SHP77 (cell line): Measurements from ENCODE around the gene NHSL2.

Source experiments
- DNase-seq, 2 experiments: peaks; one replicate each; lab custom pipeline; 2025; lab: John Stamatoyannopoulos, UW

The NHSL2 gene

GRCh38 chrX:71990518-71990917, 79.9 kb downstream of the NHSL2 start:
- no peak for DNase-seq

- no peak for DNase-seq
Measured at GRCh38 chrX:71991164-71991563, 80.5 kb downstream of the NHSL2 start.

- no peak for DNase-seq
Measured at GRCh38 chrX:71992711-71993110, 82.1 kb downstream of the NHSL2 start.

GRCh38 chrX:71993371-71993770, 82.7 kb downstream of the NHSL2 start:
- no peak for DNase-seq

- no peak for DNase-seq
Measured at GRCh38 chrX:71994601-71995000, 84.0 kb downstream of the NHSL2 start.

- no peak for DNase-seq
Measured at GRCh38 chrX:71995122-71995521, 84.5 kb downstream of the NHSL2 start.

- DNase-seq, result peak in 1 of 2 experiments; percentile 2
Measured at GRCh38 chrX:71996136-71996535, 85.5 kb downstream of the NHSL2 start.

- no peak for DNase-seq
Measured at GRCh38 chrX:71996826-71997225, 86.2 kb downstream of the NHSL2 start.

- no peak for DNase-seq
Measured at GRCh38 chrX:71997320-71997719, 86.7 kb downstream of the NHSL2 start.

GRCh38 chrX:71998836-71999509, 88.3 kb downstream of the NHSL2 start:
- peak; percentile 1 to 6 for DNase-seq

GRCh38 chrX:71999535-71999934, 88.9 kb downstream of the NHSL2 start:
- no peak for DNase-seq

- no peak for DNase-seq
Measured at GRCh38 chrX:72001471-72001870, 90.8 kb downstream of the NHSL2 start.

GRCh38 chrX:72001906-72002305, 91.3 kb downstream of the NHSL2 start:
- no peak for DNase-seq

GRCh38 chrX:72002875-72003274, 92.2 kb downstream of the NHSL2 start:
- DNase-seq, result no peak

GRCh38 chrX:72003811-72004750, 93.4 kb downstream of the NHSL2 start:
- peak in 1 of 2 experiments; percentile 17 for DNase-seq

GRCh38 chrX:72005046-72005445, 94.4 kb downstream of the NHSL2 start:
- no peak for DNase-seq

GRCh38 chrX:72006461-72006860, 95.8 kb downstream of the NHSL2 start:
- DNase-seq, result no peak

GRCh38 chrX:72009731-72010130, 99.1 kb downstream of the NHSL2 start:
- no peak for DNase-seq

GRCh38 chrX:72011734-72012133, 101.1 kb downstream of the NHSL2 start:
- no peak for DNase-seq

- DNase-seq, result no peak
Measured at GRCh38 chrX:72015383-72015782, 104.7 kb downstream of the NHSL2 start.

GRCh38 chrX:72016881-72017783, 106.5 kb downstream of the NHSL2 start:
- DNase-seq, result no peak
